ENCODE data around the gene DENND5B.

GRCh38 chr12:31406345-31406744 lies 184.6 kb downstream of the DENND5B start:
- TF ChIP-seq, protein P1, sequence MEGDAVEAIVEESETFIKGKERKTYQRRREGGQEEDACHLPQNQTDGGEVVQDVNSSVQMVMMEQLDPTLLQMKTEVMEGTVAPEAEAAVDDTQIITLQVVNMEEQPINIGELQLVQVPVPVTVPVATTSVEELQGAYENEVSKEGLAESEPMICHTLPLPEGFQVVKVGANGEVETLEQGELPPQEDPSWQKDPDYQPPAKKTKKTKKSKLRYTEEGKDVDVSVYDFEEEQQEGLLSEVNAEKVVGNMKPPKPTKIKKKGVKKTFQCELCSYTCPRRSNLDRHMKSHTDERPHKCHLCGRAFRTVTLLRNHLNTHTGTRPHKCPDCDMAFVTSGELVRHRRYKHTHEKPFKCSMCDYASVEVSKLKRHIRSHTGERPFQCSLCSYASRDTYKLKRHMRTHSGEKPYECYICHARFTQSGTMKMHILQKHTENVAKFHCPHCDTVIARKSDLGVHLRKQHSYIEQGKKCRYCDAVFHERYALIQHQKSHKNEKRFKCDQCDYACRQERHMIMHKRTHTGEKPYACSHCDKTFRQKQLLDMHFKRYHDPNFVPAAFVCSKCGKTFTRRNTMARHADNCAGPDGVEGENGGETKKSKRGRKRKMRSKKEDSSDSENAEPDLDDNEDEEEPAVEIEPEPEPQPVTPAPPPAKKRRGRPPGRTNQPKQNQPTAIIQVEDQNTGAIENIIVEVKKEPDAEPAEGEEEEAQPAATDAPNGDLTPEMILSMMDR (tag by site-specific recombination; IDR thresholded peaks at IDR 0.05) = no peak
- TF ChIP-seq BCL11A (tag by site-specific recombination; IDR thresholded peaks at IDR 0.05; ENCODE audit: low read depth) (no peak), SP2 (tag by site-specific recombination; IDR thresholded peaks at IDR 0.05) (no peak)

Data from HEK293 (cell line).